ENCODE data around the gene ZSCAN21. TPM values are rescaled to one million over a fixed set of nuclear protein-coding genes. Genes with fewer than 3 reads are reported as not detected.

Gene ZSCAN21
- total RNA-seq, 1 donor from 2014 or later = 26.3 TPM

DNA sequence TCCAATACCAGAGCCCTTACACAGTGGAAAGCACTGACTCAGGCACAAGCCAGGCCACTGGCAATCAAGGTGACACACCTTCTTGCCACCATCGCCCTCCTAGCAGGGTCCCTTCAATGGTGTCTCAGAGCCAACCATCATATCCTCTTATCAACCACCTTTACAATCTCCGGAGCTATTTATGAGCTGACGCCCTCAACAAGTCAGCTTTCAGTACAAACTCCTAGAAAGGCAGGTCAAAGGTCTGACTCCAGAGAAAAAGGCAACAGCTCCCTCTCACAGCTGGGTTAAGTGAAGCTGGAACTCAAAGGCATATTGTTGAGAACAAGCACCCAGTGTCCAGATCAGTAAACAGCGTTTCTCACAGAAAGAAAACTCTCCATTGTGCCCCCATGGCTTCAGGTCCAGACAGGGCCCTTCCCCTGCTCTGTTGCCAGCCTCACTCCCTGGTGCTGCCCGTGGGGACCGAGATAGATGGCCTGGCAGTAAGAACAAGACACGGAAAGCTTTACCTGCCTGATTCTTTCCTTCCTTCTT lies 29.5 kb downstream of the ZSCAN21 start:
- Mint-ChIP-seq H3K4me1 (ENCODE audit: low read depth, unreplicated experiment) (peaks cover 11% of the 10 kb centered on the region), H3K27ac (ENCODE audit: unreplicated experiment) (peak overlapping the region; percentile 52), H3K4me3 (ENCODE audit: unreplicated experiment) (peak overlapping the region; percentile 83), H3K9me3 (ENCODE audit: unreplicated experiment) (peaks cover 18% of the 10 kb centered on the region), H3K27me3 (ENCODE audit: unreplicated experiment) (peaks cover 21% of the 10 kb centered on the region), H3K36me3 (ENCODE audit: unreplicated experiment) (peaks cover 30% of the 10 kb centered on the region)
- no peak for DNase-seq
- TF ChIP-seq, protein P1, sequence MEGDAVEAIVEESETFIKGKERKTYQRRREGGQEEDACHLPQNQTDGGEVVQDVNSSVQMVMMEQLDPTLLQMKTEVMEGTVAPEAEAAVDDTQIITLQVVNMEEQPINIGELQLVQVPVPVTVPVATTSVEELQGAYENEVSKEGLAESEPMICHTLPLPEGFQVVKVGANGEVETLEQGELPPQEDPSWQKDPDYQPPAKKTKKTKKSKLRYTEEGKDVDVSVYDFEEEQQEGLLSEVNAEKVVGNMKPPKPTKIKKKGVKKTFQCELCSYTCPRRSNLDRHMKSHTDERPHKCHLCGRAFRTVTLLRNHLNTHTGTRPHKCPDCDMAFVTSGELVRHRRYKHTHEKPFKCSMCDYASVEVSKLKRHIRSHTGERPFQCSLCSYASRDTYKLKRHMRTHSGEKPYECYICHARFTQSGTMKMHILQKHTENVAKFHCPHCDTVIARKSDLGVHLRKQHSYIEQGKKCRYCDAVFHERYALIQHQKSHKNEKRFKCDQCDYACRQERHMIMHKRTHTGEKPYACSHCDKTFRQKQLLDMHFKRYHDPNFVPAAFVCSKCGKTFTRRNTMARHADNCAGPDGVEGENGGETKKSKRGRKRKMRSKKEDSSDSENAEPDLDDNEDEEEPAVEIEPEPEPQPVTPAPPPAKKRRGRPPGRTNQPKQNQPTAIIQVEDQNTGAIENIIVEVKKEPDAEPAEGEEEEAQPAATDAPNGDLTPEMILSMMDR (IDR thresholded peaks at IDR 0.05; ENCODE audit: partially characterized antibody, unreplicated experiment) = no peak

- Mint-ChIP-seq H3K27ac (ENCODE audit: unreplicated experiment) (peak overlapping the region; percentile 94), H3K4me1 (ENCODE audit: low read depth, unreplicated experiment) (peaks cover 11% of the 10 kb centered on the region), H3K27me3 (ENCODE audit: unreplicated experiment) (peaks cover 13% of the 10 kb centered on the region), H3K36me3 (ENCODE audit: unreplicated experiment) (peaks cover 18% of the 10 kb centered on the region), H3K9me3 (ENCODE audit: unreplicated experiment) (peaks cover 13% of the 10 kb centered on the region), H3K4me3 (ENCODE audit: unreplicated experiment) (peak overlapping the region; percentile 100)
- DNase-seq = no peak
- TF ChIP-seq, protein P1 (IDR thresholded peaks at IDR 0.05; ENCODE audit: partially characterized antibody, unreplicated experiment) = no peak
Measured at GRCh38 chr7:100080907-100081534, 31.4 kb downstream of the ZSCAN21 start.

GRCh38 chr7:100081535-100082102 lies 32.0 kb downstream of the ZSCAN21 start, which contains the start of gene ZNF3:
TSS of gene ZNF3 (minus strand) at chr7:100081723. CDS start at chr7:100077357, 4,366 bp downstream.
- Mint-ChIP-seq H3K9me3 (ENCODE audit: unreplicated experiment) (peaks cover 10% of the 10 kb centered on the region), H3K4me1 (ENCODE audit: low read depth, unreplicated experiment) (peaks cover 11% of the 10 kb centered on the region), H3K36me3 (ENCODE audit: unreplicated experiment) (peaks cover 12% of the 10 kb centered on the region), H3K4me3 (ENCODE audit: unreplicated experiment) (peak within 1 kb of the TSS; percentile 100), H3K27me3 (ENCODE audit: unreplicated experiment) (peaks cover 12% of the 10 kb centered on the region), H3K27ac (ENCODE audit: unreplicated experiment) (peak within 1 kb of the TSS; percentile 95)
- TF ChIP-seq, protein P1 (IDR thresholded peaks at IDR 0.05; ENCODE audit: partially characterized antibody, unreplicated experiment) = peak; percentile 93
- peak; percentile 98 for DNase-seq

- H3K4me1 Mint-ChIP-seq (ENCODE audit: low read depth, unreplicated experiment) = peaks cover 11% of the 10 kb centered on the region
- peaks cover 10% of the 10 kb centered on the region for H3K9me3 Mint-ChIP-seq (ENCODE audit: unreplicated experiment)
- no peak for DNase-seq
- peaks cover 6% of the 10 kb centered on the region for H3K36me3 Mint-ChIP-seq (ENCODE audit: unreplicated experiment)
- peak overlapping the region; percentile 92 for H3K4me3 Mint-ChIP-seq (ENCODE audit: unreplicated experiment)
- peaks cover 15% of the 10 kb centered on the region for H3K27me3 Mint-ChIP-seq (ENCODE audit: unreplicated experiment)
- TF ChIP-seq, protein P1 (IDR thresholded peaks at IDR 0.05; ENCODE audit: partially characterized antibody, unreplicated experiment) = no peak
- H3K27ac Mint-ChIP-seq (ENCODE audit: unreplicated experiment) = peak overlapping the region; percentile 74
Measured at GRCh38 chr7:100082978-100083377, 33.4 kb downstream of the ZSCAN21 start.

DNA sequence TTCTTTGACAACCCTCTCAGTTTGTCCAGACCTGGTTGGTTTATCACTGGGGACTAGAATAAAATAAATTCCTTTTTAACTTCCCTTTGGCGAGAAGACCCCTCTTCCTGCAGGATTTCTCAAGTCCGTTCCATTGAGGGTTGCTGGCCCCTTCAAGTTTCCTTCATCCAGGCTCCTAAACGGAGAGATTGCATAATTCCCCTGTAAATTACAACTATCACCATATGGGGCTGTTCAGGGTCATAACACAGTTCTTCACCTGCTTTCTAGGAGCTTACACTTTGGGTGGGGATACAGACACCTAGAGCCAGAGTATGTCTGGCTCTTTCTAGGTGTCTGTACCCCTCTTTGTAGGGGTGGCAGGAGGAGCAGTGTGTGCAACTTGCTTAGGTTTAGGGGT lies 35.9 kb downstream of the ZSCAN21 start:
- Mint-ChIP-seq H3K4me1 (ENCODE audit: low read depth, unreplicated experiment) (peaks cover 7% of the 10 kb centered on the region), H3K27ac (ENCODE audit: unreplicated experiment) (no peak overlapping the region), H3K9me3 (ENCODE audit: unreplicated experiment) (peaks cover 15% of the 10 kb centered on the region), H3K4me3 (ENCODE audit: unreplicated experiment) (no peak overlapping the region), H3K27me3 (ENCODE audit: unreplicated experiment) (peaks cover 12% of the 10 kb centered on the region), H3K36me3 (ENCODE audit: unreplicated experiment) (no peaks in the 10 kb centered on the region)
- TF ChIP-seq, protein P1 (IDR thresholded peaks at IDR 0.05; ENCODE audit: partially characterized antibody, unreplicated experiment) = no peak
- no peak for DNase-seq
